Upper lobe of left lung (tissue), 4 donors: Measurements from ENCODE around the gene VPS13A.

Source experiments
- CTCF ChIP-seq, 6 experiments: fragments of 450-650 bp in 4 of 6; fragments of 200-600 bp in 2 of 6; sonication (generic) in 2 of 6; IDR thresholded peaks; one replicate each; pipeline ENCODE4 v1.5.1; 2016 to 2019; ENCODE audit warnings: antibody characterized with exemption in 6 of 6
- POLR2AphosphoS5 ChIP-seq, 2 donors: sonication (generic); formaldehyde crosslinking; IDR thresholded peaks; one replicate each; pipeline ENCODE4 v1.5.1; 2017; ENCODE audit warnings: antibody characterized with exemption in 2 of 2

GRCh38 chr9:77236693-77237092, 59.4 kb downstream of the VPS13A start:
- no peak for TF ChIP-seq CTCF (IDR thresholded peaks at IDR 0.05)
- no peak for TF ChIP-seq POLR2AphosphoS5 (IDR thresholded peaks at IDR 0.05)
